OCI-LY7 (cell line): ENCODE measurements around the gene PARD3B.

Experiments
- CTCF ChIP-seq: fragments of 200-600 bp; sonication (generic); conservative IDR thresholded peaks from 2 replicates; pipeline ENCODE4 v1.5.1; 2014; ENCODE audit warnings: mild to moderate bottlenecking, antibody characterized with exemption, low read length, moderate library complexity, mixed read lengths
- EZH2phosphoT487 ChIP-seq: fragments of 200-600 bp; sonication (generic); IDR thresholded peaks from 2 replicates; pipeline ENCODE4 v1.6.1; 2018; ENCODE audit warnings: low read depth, borderline replicate concordance, mild to moderate bottlenecking, mixed run types, antibody characterized with exemption, low read length, moderate library complexity, mixed read lengths

- TF ChIP-seq EZH2phosphoT487 (no peak), CTCF (no peak)
These were observed 1012.6 kb downstream of the PARD3B start for GRCh38 chr2:205557873-205558272.
